ENCODE data around the gene EPHA2. TPM values are rescaled to one million over a fixed set of nuclear protein-coding genes. Genes with fewer than 3 reads are reported as not detected.

The EPHA2 gene
- total RNA-seq, 1 experiment from 2014 or later, result 91.6 TPM

DNA sequence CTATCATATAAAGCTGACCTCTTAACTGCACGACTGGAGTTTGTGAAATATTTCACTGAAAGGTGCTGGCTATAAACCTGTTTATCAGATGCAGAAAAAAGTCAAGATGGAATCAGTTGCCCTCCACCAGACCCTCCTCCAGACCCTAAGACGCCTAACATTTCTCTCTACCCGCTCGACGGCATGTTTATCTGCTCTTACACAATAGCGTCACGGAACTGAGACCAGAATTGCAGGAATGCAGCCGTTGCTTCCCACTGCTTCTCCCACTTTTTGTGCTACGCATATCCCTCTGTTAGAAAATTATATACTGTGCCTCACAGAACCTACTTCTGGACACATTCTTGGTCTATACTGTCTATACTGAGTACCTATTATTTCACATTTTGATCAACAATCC lies 54.2 kb downstream of the EPHA2 start:
- H3K36me3 ChIP-seq (ENCODE audit: insufficient read depth, low read length, poor library complexity, severe bottlenecking), result no peaks in the 10 kb centered on the region
- ChIA-PET CTCF (interaction anchor here (0.5 kb wide), 1 partner anchor 16 kb away, joined by 4 read pairs; no protein-coding TSS in a partner anchor), POLR2A (ENCODE audit: low non-redundant PET) (no interaction called here)
- H3K27me3 ChIP-seq (replicated peaks; ENCODE audit: insufficient read depth, low read depth, low read length, poor library complexity), result no peaks in the 10 kb centered on the region
- DNase-seq (ENCODE audit: low spot score), result no peak
- peaks cover 4% of the 10 kb centered on the region for H3K4me1 ChIP-seq (ENCODE audit: insufficient read depth, low read length, poor library complexity, severe bottlenecking)
- BruUV-seq (replicated peaks), result no TSS peak
- no peak overlapping the region for H3K27ac ChIP-seq (ENCODE audit: low read depth, low read length, poor library complexity, severe bottlenecking)
- TF ChIP-seq CTCF (conservative IDR thresholded peaks at IDR 0.05; ENCODE audit: low read depth, low read length) (no peak), EZH2 (IDR thresholded peaks at IDR 0.05; ENCODE audit: borderline replicate concordance, low read depth, low read length, poor library complexity, severe bottlenecking) (no peak)
- no peak overlapping the region for H3K4me3 ChIP-seq (ENCODE audit: low read depth, low read length, poor library complexity, severe bottlenecking)
- intact Hi-C loops (cut with micrococcal nuclease; ENCODE audit: unreplicated experiment), result no loop called here
- H3K9me3 ChIP-seq (ENCODE audit: low read depth, low read length, poor library complexity, severe bottlenecking), result no peaks in the 10 kb centered on the region

DNA sequence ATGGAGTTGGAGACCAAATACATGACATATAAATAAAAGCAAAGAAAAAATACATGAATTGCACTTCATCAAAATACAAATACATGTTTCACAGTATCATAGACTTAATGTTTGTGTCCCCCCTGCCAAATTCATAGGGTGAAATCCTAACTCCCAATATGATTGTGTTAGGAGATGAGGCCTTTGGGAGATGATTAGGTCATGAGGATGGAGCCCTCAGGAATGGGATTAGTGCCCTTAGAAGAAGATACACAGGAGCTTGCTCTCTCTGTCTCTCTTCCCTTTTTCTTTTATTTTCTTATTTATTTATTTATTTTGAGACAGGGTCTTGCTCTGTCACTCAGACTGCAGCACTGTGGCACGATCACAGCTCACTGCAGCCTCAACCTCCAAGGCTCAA lies 56.5 kb downstream of the EPHA2 start:
- intact Hi-C loops (cut with micrococcal nuclease; ENCODE audit: unreplicated experiment), result no loop called here
- POLR2A ChIA-PET (ENCODE audit: low non-redundant PET), result no interaction called here

DNA sequence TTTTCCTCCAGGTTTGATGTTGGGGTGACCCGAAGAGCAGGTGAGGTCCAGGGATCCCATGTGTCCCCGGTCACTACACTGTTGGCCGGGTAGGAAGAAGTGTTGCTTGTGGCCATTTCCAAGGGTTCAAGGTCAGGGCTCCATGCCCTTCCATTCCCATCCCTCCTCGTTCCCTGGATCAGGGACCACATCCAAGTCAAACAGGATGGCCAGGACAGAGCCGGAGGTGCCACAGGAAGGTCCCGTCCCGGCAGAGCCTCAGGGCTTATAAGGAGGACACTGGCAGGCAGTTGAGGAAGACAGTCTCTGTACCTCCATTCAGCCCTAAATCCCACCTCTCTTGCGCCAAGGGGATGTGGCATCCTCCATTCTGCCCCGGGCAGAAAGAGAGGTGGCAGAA lies 60.4 kb downstream of the EPHA2 start:
- no peaks in the 10 kb centered on the region for H3K27me3 ChIP-seq (replicated peaks; ENCODE audit: insufficient read depth, low read depth, low read length, poor library complexity)
- TF ChIP-seq EZH2 (IDR thresholded peaks at IDR 0.05; ENCODE audit: borderline replicate concordance, low read depth, low read length, poor library complexity, severe bottlenecking), result no peak
- TF ChIP-seq CTCF (conservative IDR thresholded peaks at IDR 0.05; ENCODE audit: low read depth, low read length), result no peak
- POLR2A ChIA-PET (ENCODE audit: low non-redundant PET), result no interaction called here
- no peak overlapping the region for H3K27ac ChIP-seq (ENCODE audit: low read depth, low read length, poor library complexity, severe bottlenecking)
- no TSS peak for BruUV-seq (replicated peaks)
- no peaks in the 10 kb centered on the region for H3K36me3 ChIP-seq (ENCODE audit: insufficient read depth, low read length, poor library complexity, severe bottlenecking)
- H3K9me3 ChIP-seq (ENCODE audit: low read depth, low read length, poor library complexity, severe bottlenecking), result no peaks in the 10 kb centered on the region
- intact Hi-C loops (cut with micrococcal nuclease; ENCODE audit: unreplicated experiment), result no loop called here
- DNase-seq (ENCODE audit: low spot score), result no peak
- CTCF ChIA-PET, result no interaction called here
- H3K4me3 ChIP-seq (ENCODE audit: low read depth, low read length, poor library complexity, severe bottlenecking), result no peak overlapping the region
- H3K4me1 ChIP-seq (ENCODE audit: insufficient read depth, low read length, poor library complexity, severe bottlenecking), result no peaks in the 10 kb centered on the region

More for the DNA sequence above, 56.5 kb downstream of the EPHA2 start:
- H3K4me1 ChIP-seq (ENCODE audit: insufficient read depth, low read length, poor library complexity, severe bottlenecking), result no peaks in the 10 kb centered on the region
- no TSS peak for BruUV-seq (replicated peaks)
- no peaks in the 10 kb centered on the region for H3K36me3 ChIP-seq (ENCODE audit: insufficient read depth, low read length, poor library complexity, severe bottlenecking)
- no peak for DNase-seq (ENCODE audit: low spot score)
- no peak for TF ChIP-seq EZH2 (IDR thresholded peaks at IDR 0.05; ENCODE audit: borderline replicate concordance, low read depth, low read length, poor library complexity, severe bottlenecking)
- no peak for TF ChIP-seq CTCF (conservative IDR thresholded peaks at IDR 0.05; ENCODE audit: low read depth, low read length)
- H3K9me3 ChIP-seq (ENCODE audit: low read depth, low read length, poor library complexity, severe bottlenecking), result no peaks in the 10 kb centered on the region
- no peak overlapping the region for H3K4me3 ChIP-seq (ENCODE audit: low read depth, low read length, poor library complexity, severe bottlenecking)
- no peak overlapping the region for H3K27ac ChIP-seq (ENCODE audit: low read depth, low read length, poor library complexity, severe bottlenecking)
- no peaks in the 10 kb centered on the region for H3K27me3 ChIP-seq (replicated peaks; ENCODE audit: insufficient read depth, low read depth, low read length, poor library complexity)
- CTCF ChIA-PET, result no interaction called here
